D721Med (cell line): ENCODE data around the gene GLCCI1.

Experiments
- DNase-seq: peaks from one replicate; pipeline ENCODE4 v3.0.0; 2011; ENCODE audit warnings: low spot score; ENCODE audit not compliant: insufficient read length
- FAIRE-seq: peaks from 2 replicates; lab custom pipeline; 2011; peaks lifted over from hg19 to GRCh38; lab: Jason Lieb, UNC
- TF ChIP-seq, protein P1 (sequence below): IDR thresholded peaks from 2 replicates; pipeline ENCODE4 v1.5.1; 2012; ENCODE audit warnings: mild to moderate bottlenecking, control low read depth; ENCODE audit not compliant: insufficient read depth; ENCODE audit errors: missing control alignments

Gene GLCCI1

DNA sequence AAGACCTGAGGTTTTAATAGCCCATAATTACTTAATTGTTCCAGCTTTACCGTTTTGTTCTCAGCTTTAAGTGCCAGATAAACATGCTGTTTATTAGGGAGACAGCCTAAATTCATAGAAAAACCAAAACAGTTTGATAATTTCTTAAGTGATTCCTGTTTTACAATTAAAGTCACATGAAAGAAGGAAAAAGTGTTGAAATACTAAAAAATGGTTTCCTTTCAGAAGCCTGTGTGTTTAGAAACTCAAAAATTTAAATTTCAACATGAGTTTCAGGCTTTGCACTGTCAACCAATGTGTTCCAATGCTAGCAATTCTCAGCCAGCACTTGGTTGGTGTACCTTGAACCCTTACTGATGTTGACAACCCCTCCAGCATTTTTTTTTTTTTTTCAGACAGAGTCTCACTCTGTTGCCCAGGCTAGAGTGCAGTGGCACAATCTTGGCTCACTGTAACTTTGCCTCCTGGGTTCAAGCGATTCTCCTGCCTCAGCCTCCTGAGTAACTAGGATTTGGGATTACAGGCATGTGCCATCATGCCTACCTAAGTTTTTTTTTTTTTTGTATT lies 158.1 kb downstream of the GLCCI1 start:
- FAIRE-seq: no peak
- no peak for DNase-seq
- TF ChIP-seq, protein P1, sequence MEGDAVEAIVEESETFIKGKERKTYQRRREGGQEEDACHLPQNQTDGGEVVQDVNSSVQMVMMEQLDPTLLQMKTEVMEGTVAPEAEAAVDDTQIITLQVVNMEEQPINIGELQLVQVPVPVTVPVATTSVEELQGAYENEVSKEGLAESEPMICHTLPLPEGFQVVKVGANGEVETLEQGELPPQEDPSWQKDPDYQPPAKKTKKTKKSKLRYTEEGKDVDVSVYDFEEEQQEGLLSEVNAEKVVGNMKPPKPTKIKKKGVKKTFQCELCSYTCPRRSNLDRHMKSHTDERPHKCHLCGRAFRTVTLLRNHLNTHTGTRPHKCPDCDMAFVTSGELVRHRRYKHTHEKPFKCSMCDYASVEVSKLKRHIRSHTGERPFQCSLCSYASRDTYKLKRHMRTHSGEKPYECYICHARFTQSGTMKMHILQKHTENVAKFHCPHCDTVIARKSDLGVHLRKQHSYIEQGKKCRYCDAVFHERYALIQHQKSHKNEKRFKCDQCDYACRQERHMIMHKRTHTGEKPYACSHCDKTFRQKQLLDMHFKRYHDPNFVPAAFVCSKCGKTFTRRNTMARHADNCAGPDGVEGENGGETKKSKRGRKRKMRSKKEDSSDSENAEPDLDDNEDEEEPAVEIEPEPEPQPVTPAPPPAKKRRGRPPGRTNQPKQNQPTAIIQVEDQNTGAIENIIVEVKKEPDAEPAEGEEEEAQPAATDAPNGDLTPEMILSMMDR: no peak

DNA sequence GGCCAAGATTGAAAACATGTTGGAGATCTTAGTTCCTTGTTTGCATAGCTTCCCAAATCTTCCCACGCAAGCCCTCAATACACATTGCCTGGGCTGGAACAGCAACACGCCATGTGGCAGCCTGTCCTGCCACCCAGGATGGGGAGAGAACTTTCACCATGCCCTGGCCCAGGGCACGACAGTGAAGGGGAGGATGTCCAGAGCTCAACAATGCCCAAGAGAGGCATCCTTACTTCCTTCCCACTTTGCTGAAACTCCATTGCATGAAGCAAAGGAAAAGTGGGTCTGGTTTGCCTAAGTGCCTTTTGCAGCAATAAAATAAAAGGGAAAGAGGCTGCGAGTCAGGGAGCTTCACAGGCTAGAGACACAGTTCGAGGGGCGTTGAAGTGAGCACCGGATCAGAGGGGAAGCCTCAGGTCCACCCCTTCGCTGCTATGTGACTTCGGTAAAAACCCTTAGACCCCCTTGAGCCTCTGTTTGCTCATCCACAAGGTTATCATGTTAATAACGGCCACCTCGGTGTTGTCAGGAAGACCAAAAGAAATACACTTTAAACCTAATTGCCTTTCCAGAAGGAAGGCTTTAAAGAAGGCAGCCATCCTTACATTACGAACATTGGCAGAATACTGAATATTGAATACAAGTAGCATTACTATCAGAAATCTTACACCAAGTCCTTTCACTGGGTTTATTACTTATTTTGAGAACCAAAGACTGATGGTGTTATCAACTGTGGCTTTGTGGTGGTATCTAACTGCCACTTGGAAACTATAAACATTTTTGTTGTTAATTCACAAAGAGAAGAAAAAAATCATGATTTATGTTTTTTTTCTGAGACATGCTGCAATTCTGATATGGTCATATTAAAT lies 160.1 kb downstream of the GLCCI1 start:
- FAIRE-seq (no peak), DNase-seq (no peak)
- TF ChIP-seq, protein P1: no peak

DNA sequence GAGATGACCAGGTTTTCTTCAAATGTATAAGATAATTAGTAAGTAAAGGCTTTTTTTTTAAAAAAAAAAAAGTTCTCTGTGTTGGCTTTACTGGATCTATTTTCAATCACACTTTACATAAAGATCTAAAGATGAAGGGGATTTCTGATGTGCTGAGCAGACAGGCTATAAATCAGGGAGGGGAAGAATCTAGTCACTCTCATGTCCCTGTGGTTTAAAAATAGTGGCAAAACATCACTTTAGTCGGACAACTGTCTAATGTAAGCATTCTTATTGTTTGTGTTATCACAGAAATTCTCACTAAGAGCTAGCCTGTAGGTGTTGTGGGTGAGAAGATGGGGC lies 160.7 kb downstream of the GLCCI1 start:
- no peak for FAIRE-seq
- TF ChIP-seq, protein P1: no peak
- DNase-seq: no peak

DNA sequence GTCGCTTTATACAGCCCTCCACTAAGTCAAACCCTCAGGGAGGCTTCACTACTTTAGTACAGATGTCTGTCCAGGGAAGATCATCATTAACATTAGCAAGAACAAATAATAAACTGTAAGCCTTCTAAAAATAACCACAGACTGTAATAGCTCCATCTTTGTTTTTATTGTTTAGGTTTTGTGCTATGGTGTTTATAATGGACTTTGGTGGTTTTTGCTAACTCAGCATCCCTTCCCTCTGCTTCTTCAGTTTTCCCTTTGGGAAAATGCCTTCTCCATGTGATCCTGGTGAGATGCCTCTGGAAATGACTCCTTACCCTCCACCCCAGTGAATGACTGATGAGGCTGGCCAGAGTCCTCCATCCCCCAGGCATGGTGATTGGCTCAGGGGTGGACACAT lies 162.1 kb downstream of the GLCCI1 start:
- TF ChIP-seq, protein P1: no peak

DNA sequence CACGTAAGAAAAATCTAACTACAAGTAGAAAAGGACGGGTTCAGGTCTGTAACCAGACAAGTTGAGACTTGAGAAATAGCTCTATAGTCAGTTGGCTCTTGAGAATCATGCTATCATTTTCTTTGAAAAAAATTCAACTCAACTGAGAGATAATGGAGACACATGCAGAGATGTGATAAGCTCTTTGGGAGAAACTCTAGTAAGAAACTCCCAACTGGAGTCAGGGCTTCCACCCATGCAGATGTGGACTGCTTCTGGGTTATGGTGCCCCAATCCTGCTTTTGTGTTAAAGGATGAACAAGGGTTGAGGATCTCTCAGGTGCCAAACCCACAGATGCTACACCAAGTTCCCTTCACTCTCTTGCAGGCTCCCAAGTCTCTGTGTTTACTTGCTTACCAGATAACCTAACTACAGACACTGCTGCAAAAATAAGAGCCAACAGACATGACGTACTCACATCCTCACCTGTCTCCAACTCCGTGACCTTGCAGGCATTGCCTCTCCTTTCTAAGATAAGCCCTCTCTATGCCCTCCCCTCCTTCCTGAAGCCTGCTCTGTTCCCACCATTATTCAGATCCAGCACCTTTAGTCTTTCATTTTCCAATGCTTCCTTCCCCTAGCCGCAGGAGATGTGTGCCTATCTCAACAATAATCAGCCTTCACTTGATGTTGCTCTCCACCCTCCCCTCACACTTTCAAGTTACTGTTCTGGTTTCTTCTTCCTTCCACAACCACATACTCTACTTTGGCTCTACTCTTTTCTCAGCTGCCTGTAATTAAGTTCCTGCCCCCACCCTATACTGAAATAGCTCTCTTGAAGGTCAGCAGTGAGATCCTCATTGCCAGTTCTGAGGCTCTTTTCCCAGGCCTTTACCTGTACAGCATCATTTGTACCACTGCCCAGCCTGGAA lies 163.4 kb downstream of the GLCCI1 start:
- TF ChIP-seq, protein P1: no peak
- FAIRE-seq: no peak
- no peak for DNase-seq

More for the DNA sequence above, 162.1 kb downstream of the GLCCI1 start:
- no peak for DNase-seq
- FAIRE-seq: no peak

- no peak for FAIRE-seq
- DNase-seq: no peak
- TF ChIP-seq, protein P1: no peak
Measured at GRCh38 chr7:8133188-8133848, 164.7 kb downstream of the GLCCI1 start.
